ENCODE data around the gene WDR37.

Gene WDR37

GRCh38 chr10:1127629-1128028, 71.4 kb downstream of the WDR37 start:
- no peak for DNase-seq (ENCODE audit: low spot score)
- in situ Hi-C loops (cut with MboI; ENCODE audit: low sequenced_read_pairs, unreplicated experiment): no loop called here

GRCh38 chr10:1128115-1128514, 71.9 kb downstream of the WDR37 start:
- no peak for DNase-seq (ENCODE audit: low spot score)
- no peak for TF ChIP-seq CTCF (IDR thresholded peaks at IDR 0.05; ENCODE audit: borderline replicate concordance, control extremely low read depth, extremely low read depth, insufficient read depth, missing control alignments)
- in situ Hi-C loops (cut with MboI; ENCODE audit: low sequenced_read_pairs, unreplicated experiment): no loop called here

More at GRCh38 chr10:1127629-1128028, 71.4 kb downstream of the WDR37 start:
- no peak for TF ChIP-seq CTCF (IDR thresholded peaks at IDR 0.05; ENCODE audit: borderline replicate concordance, control extremely low read depth, extremely low read depth, insufficient read depth, missing control alignments)

- in situ Hi-C loops (cut with MboI; ENCODE audit: low sequenced_read_pairs, unreplicated experiment): no loop called here
- DNase-seq (ENCODE audit: low spot score): no peak
- no peak for TF ChIP-seq CTCF (IDR thresholded peaks at IDR 0.05; ENCODE audit: borderline replicate concordance, control extremely low read depth, extremely low read depth, insufficient read depth, missing control alignments)
Measured at GRCh38 chr10:1128649-1129048, 72.5 kb downstream of the WDR37 start.

GRCh38 chr10:1130226-1130625, 74.0 kb downstream of the WDR37 start:
- in situ Hi-C loops (cut with MboI; ENCODE audit: low sequenced_read_pairs, unreplicated experiment): no loop called here
- DNase-seq (ENCODE audit: low spot score): no peak
- no peak for TF ChIP-seq CTCF (IDR thresholded peaks at IDR 0.05; ENCODE audit: borderline replicate concordance, control extremely low read depth, extremely low read depth, insufficient read depth, missing control alignments)

GRCh38 chr10:1130995-1131790, 75.0 kb downstream of the WDR37 start:
- TF ChIP-seq CTCF (IDR thresholded peaks at IDR 0.05; ENCODE audit: borderline replicate concordance, control extremely low read depth, extremely low read depth, insufficient read depth, missing control alignments): no peak
- in situ Hi-C loops (cut with MboI; ENCODE audit: low sequenced_read_pairs, unreplicated experiment): no loop called here
- no peak for DNase-seq (ENCODE audit: low spot score)

- TF ChIP-seq CTCF (IDR thresholded peaks at IDR 0.05; ENCODE audit: borderline replicate concordance, control extremely low read depth, extremely low read depth, insufficient read depth, missing control alignments): no peak
- DNase-seq (ENCODE audit: low spot score): no peak
- in situ Hi-C loops (cut with MboI; ENCODE audit: low sequenced_read_pairs, unreplicated experiment): no loop called here
Measured at GRCh38 chr10:1132584-1132983, 76.4 kb downstream of the WDR37 start.

Measured in GM13976 (cell line).